Endodermal cell (in vitro differentiated cells): ENCODE data around the gene TRIM40. TPM values are rescaled to one million over a fixed set of nuclear protein-coding genes. Genes with fewer than 3 reads are reported as not detected.

Experiments used
- DNase-seq: peaks from one replicate; pipeline ENCODE4 v3.0.0-alpha.2; 2017
- H3K27ac ChIP-seq: 2 replicates; pipeline ENCODE4 v1.5.1; 2013; ENCODE audit warnings: mild to moderate bottlenecking, low read depth, low read length, moderate library complexity
- H3K27me3 ChIP-seq: 2 replicates; pipeline ENCODE4 v1.6.1; 2013; ENCODE audit warnings: mild to moderate bottlenecking, low read length, moderate library complexity; ENCODE audit not compliant: insufficient read depth, control insufficient read depth, poor library complexity, severe bottlenecking
- H3K36me3 ChIP-seq: 2 replicates; pipeline ENCODE4 v1.7.0; 2013; ENCODE audit warnings: mild to moderate bottlenecking, low read length, moderate library complexity; ENCODE audit not compliant: control insufficient read depth, insufficient read depth
- H3K4me1 ChIP-seq: one replicate; pipeline ENCODE4 v1.7.0; 2013; ENCODE audit warnings: low read length; ENCODE audit not compliant: control insufficient read depth, insufficient read depth
- H3K4me3 ChIP-seq: 2 replicates; pipeline ENCODE4 v1.5.1; 2013; ENCODE audit warnings: mild to moderate bottlenecking, low read length, moderate library complexity
- H3K9ac ChIP-seq: 2 replicates; pipeline ENCODE4 v1.6.1; 2013; ENCODE audit warnings: mild to moderate bottlenecking, low read length, moderate library complexity; ENCODE audit not compliant: poor library complexity, severe bottlenecking; ENCODE audit errors: extremely low read depth
- H3K9me3 ChIP-seq: 2 replicates; pipeline ENCODE4 v1.6.1; 2013; ENCODE audit warnings: mild to moderate bottlenecking, low read length, moderate library complexity; ENCODE audit not compliant: control insufficient read depth
- H3K27ac Mint-ChIP-seq: 2 replicates; pipeline ENCODE4 v1.8.0; 2020; ENCODE audit warnings: mixed read lengths
- H3K27me3 Mint-ChIP-seq: 2 replicates; pipeline ENCODE4 v1.8.0; 2021; ENCODE audit warnings: mild to moderate bottlenecking, mixed read lengths; ENCODE audit not compliant: insufficient read depth
- H3K36me3 Mint-ChIP-seq: 2 replicates; pipeline ENCODE4 v1.8.0; 2020; ENCODE audit warnings: low read depth, mixed read lengths
- H3K4me1 Mint-ChIP-seq: 2 replicates; pipeline ENCODE4 v1.8.0; 2020; ENCODE audit warnings: mixed read lengths
- H3K4me3 Mint-ChIP-seq: 2 replicates; pipeline ENCODE4 v1.8.0; 2020; ENCODE audit warnings: mild to moderate bottlenecking, moderate library complexity, mixed read lengths
- H3K9me3 Mint-ChIP-seq: 2 replicates; pipeline ENCODE4 v1.8.0; 2020; ENCODE audit warnings: mild to moderate bottlenecking, mixed read lengths
- CTCF ChIP-seq: fragments of 200-600 bp; sonication (generic); conservative IDR thresholded peaks from 2 replicates; pipeline ENCODE4 v1.5.0; 2021; ENCODE audit warnings: antibody characterized with exemption, mild to moderate bottlenecking
- WGBS, 2 experiments: methylation state at CpG; one replicate each; pipeline versions ENCODE4 v1.1.5 to v1.1.7; 2013; ENCODE audit warnings: missing lambda C conversion rate in 2 of 2, mixed read lengths in 1 of 2; ENCODE audit not compliant: insufficient coverage in 1 of 2, insufficient read length in 1 of 2; 5-methylcytosine and 5-hydroxymethylcytosine counted together
- total RNA-seq, 2 donors: library from RNA; stranded (reverse); fragmentation: NEBNext Ultra II Directional in 1 of 2; extraction: Animal tissue kit (Norgen Biotek cat#: 25700) in 1 of 2; gene quantifications; 2 replicates in 1 of 2; 3 replicates in 1 of 2; pipeline ENCODE4 v1.2.1, GENCODE V29; 2021

Gene TRIM40
- total RNA-seq, 2 donors from 2014 or later: not detected

GRCh38 chr6:30156774-30157173 lies 20.8 kb downstream of the TRIM40 start:
- no peaks in the 10 kb centered on the region for H3K36me3 Mint-ChIP-seq
- no peaks in the 10 kb centered on the region for H3K9me3 Mint-ChIP-seq
- no peak overlapping the region for H3K4me3 ChIP-seq
- H3K27me3 Mint-ChIP-seq: peaks cover 58% of the 10 kb centered on the region
- no peaks in the 10 kb centered on the region for H3K4me1 Mint-ChIP-seq
- H3K27ac ChIP-seq: no peak overlapping the region
- H3K27me3 ChIP-seq: peaks cover 29% of the 10 kb centered on the region
- H3K27ac Mint-ChIP-seq: no peak overlapping the region
- no peak for TF ChIP-seq CTCF
- no peak overlapping the region for H3K9ac ChIP-seq
- no peaks in the 10 kb centered on the region for H3K9me3 ChIP-seq
- H3K4me1 ChIP-seq: no peaks in the 10 kb centered on the region
- WGBS, 2 experiments: 89 to 95% methylated on average over 9 of the region's 9 CpGs
- H3K4me3 Mint-ChIP-seq: no peak overlapping the region
- no peak for DNase-seq
- H3K36me3 ChIP-seq: no peaks in the 10 kb centered on the region

- Mint-ChIP-seq H3K9me3 (no peaks in the 10 kb centered on the region), H3K4me3 (no peak overlapping the region), H3K27ac (no peak overlapping the region), H3K36me3 (no peaks in the 10 kb centered on the region), H3K27me3 (peaks cover 62% of the 10 kb centered on the region), H3K4me1 (no peaks in the 10 kb centered on the region)
- H3K4me3 ChIP-seq: no peak overlapping the region
- H3K27me3 ChIP-seq: peaks cover 29% of the 10 kb centered on the region
- no peaks in the 10 kb centered on the region for H3K9me3 ChIP-seq
- no peak for DNase-seq
- no peaks in the 10 kb centered on the region for H3K4me1 ChIP-seq
- H3K9ac ChIP-seq: no peak overlapping the region
- no peak for TF ChIP-seq CTCF
- H3K36me3 ChIP-seq: no peaks in the 10 kb centered on the region
- H3K27ac ChIP-seq: no peak overlapping the region
Measured at GRCh38 chr6:30157581-30157980, 21.6 kb downstream of the TRIM40 start.

- Histone ChIP-seq H3K36me3 (no peaks in the 10 kb centered on the region), H3K9ac (no peak overlapping the region), H3K4me3 (no peak overlapping the region), H3K27ac (no peak overlapping the region), H3K4me1 (no peaks in the 10 kb centered on the region), H3K9me3 (no peaks in the 10 kb centered on the region), H3K27me3 (peaks cover 29% of the 10 kb centered on the region)
- H3K27me3 Mint-ChIP-seq: peaks cover 60% of the 10 kb centered on the region
- DNase-seq: no peak
- H3K4me3 Mint-ChIP-seq: no peak overlapping the region
- WGBS, 2 experiments: 91 to 93% methylated on average over 2 of the region's 2 CpGs
- H3K9me3 Mint-ChIP-seq: no peaks in the 10 kb centered on the region
- no peak overlapping the region for H3K27ac Mint-ChIP-seq
- no peak for TF ChIP-seq CTCF
- no peaks in the 10 kb centered on the region for H3K36me3 Mint-ChIP-seq
- H3K4me1 Mint-ChIP-seq: no peaks in the 10 kb centered on the region
Measured at GRCh38 chr6:30157999-30158398, 22.1 kb downstream of the TRIM40 start.
